ENCODE results near the gene LRRC17.

GRCh38 chr7:102990642-102991041, 77.8 kb downstream of the LRRC17 start:
- no peak for TF ChIP-seq CTCF (IDR thresholded peaks at IDR 0.05; ENCODE audit: low read depth, low read length, poor library complexity, severe bottlenecking)
- TF ChIP-seq EZH2phosphoT487 (IDR thresholded peaks at IDR 0.05; ENCODE audit: borderline replicate concordance, low read length), result no peak

Measured in DOHH2 (cell line).